ENCODE data around the gene GADD45GIP1.
"Not testable (repeated sequence)": the region's sequence is repeated elsewhere in the genome, so short reads cannot be mapped to it uniquely, and the experiment has no call there.

Gene GADD45GIP1

GRCh38 chr19:12953799-12954611 is 3.0 kb downstream of the GADD45GIP1 start:
- Histone ChIP-seq H3K4me1 (ENCODE audit: insufficient read depth, low read length) (0 out of 2 replicates have a peak, but pooled peaks cover 11% of the 10 kb centered on the region), H3K9ac (ENCODE audit: low read depth, low read length) (no peak overlapping the region), H3K9me3 (ENCODE audit: insufficient read depth, low read depth, low read length) (no peaks in the 10 kb centered on the region), H3K36me3 (ENCODE audit: insufficient read depth, low read depth, low read length) (peaks cover 60% of the 10 kb centered on the region), H3K27ac (ENCODE audit: low read length) (no peak overlapping the region), H3K27me3 (ENCODE audit: insufficient read depth, low read length) (no peaks in the 10 kb centered on the region), H3K4me3 (ENCODE audit: low read length) (no peak overlapping the region)

DNA sequence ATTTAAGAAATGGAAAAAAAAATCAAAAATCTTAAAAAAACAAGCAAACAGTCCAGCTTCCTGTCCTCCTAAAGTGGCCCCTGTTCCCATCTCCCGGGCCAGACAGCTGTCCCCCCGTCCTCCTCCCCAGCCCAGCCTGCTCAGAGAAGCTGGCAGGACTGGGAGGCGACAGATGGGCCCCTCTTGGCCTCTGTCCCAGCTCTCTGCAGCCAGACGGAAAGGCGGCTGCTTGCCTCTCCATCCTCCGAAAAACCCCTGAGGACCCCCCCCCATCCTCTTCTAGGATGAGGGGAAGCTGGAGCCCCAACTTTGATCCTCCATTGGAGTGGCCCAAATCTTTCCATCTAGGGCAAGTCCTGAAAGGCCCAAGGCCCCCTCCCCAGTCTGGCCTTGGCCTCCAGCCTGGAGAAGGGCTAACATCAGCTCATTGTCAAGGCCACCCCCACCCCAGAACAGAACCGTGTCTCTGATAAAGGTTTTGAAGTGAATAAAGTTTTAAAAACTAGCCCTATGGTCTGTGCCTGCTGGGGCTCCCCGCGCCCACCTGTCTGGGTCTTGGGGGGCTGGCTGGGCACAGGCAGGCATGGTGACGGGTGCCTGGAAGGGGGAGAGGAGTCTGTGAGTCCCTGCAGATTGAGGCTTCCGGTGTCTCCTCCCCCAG is 3.8 kb downstream of the GADD45GIP1 start:
- Histone ChIP-seq H3K4me1 (ENCODE audit: insufficient read depth, low read length) (0 out of 2 replicates have a peak, but pooled peaks cover 11% of the 10 kb centered on the region), H3K4me3 (ENCODE audit: low read length) (no peak overlapping the region), H3K27ac (ENCODE audit: low read length) (no peak overlapping the region), H3K36me3 (ENCODE audit: insufficient read depth, low read depth, low read length) (peaks cover 67% of the 10 kb centered on the region), H3K9ac (ENCODE audit: low read depth, low read length) (no peak overlapping the region), H3K9me3 (ENCODE audit: insufficient read depth, low read depth, low read length) (no peaks in the 10 kb centered on the region), H3K27me3 (ENCODE audit: insufficient read depth, low read length) (no peaks in the 10 kb centered on the region)

GRCh38 chr19:12952488-12953137 is 4.4 kb downstream of the GADD45GIP1 start:
- Histone ChIP-seq H3K4me3 (ENCODE audit: low read length) (no peak overlapping the region), H3K9ac (ENCODE audit: low read depth, low read length) (no peak overlapping the region), H3K36me3 (ENCODE audit: insufficient read depth, low read depth, low read length) (peaks cover 74% of the 10 kb centered on the region), H3K27me3 (ENCODE audit: insufficient read depth, low read length) (no peaks in the 10 kb centered on the region), H3K27ac (ENCODE audit: low read length) (no peak overlapping the region), H3K4me1 (ENCODE audit: insufficient read depth, low read length) (0 out of 2 replicates have a peak, but pooled peaks cover 11% of the 10 kb centered on the region), H3K9me3 (ENCODE audit: insufficient read depth, low read depth, low read length) (no peaks in the 10 kb centered on the region)

DNA sequence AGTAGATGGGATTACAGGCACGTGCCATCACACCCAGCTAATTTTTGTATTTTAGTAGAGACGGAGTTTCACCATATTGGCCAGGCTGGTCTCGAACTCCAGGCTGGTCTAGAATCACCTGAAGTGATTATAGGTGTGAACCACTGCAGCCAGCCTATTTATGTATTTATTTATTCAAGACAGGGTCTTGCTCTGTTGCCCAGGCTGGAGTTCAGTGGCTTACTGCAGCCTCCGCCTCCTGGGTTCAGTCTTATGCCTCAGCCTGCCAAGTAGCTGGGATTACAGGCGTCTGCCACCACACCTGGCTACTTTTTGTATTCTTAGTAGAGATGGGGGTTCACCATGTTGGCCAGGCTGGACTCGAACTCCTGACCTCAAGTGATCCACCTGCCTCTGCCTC is 5.0 kb downstream of the GADD45GIP1 start:
- H3K9ac ChIP-seq (ENCODE audit: low read depth, low read length); H3K27ac ChIP-seq (ENCODE audit: low read length): not testable (repeated sequence)
- H3K4me1 ChIP-seq (ENCODE audit: insufficient read depth, low read length) = peaks cover 11% of the 10 kb centered on the region; the same call in 1 of the 2 replicates

GRCh38 chr19:12949363-12950283 is 7.4 kb downstream of the GADD45GIP1 start:
- H3K9ac ChIP-seq (ENCODE audit: low read depth, low read length) = no peak overlapping the region
- peaks cover 76% of the 10 kb centered on the region for H3K36me3 ChIP-seq (ENCODE audit: insufficient read depth, low read depth, low read length)
- peaks cover under 1% of the 10 kb centered on the region; the same call in 1 of the 2 replicates for H3K4me1 ChIP-seq (ENCODE audit: insufficient read depth, low read length)
- H3K9me3 ChIP-seq (ENCODE audit: insufficient read depth, low read depth, low read length) = no peaks in the 10 kb centered on the region
- H3K27ac ChIP-seq (ENCODE audit: low read length) = no peak overlapping the region
- no peaks in the 10 kb centered on the region for H3K27me3 ChIP-seq (ENCODE audit: insufficient read depth, low read length)
- no peak overlapping the region for H3K4me3 ChIP-seq (ENCODE audit: low read length)

More for the DNA sequence above, 5.0 kb downstream of the GADD45GIP1 start:
- not testable (repeated sequence) for H3K9me3 ChIP-seq (ENCODE audit: insufficient read depth, low read depth, low read length); H3K4me3 ChIP-seq (ENCODE audit: low read length); H3K27me3 ChIP-seq (ENCODE audit: insufficient read depth, low read length)
- H3K36me3 ChIP-seq (ENCODE audit: insufficient read depth, low read depth, low read length) = peaks cover 78% of the 10 kb centered on the region

DNA sequence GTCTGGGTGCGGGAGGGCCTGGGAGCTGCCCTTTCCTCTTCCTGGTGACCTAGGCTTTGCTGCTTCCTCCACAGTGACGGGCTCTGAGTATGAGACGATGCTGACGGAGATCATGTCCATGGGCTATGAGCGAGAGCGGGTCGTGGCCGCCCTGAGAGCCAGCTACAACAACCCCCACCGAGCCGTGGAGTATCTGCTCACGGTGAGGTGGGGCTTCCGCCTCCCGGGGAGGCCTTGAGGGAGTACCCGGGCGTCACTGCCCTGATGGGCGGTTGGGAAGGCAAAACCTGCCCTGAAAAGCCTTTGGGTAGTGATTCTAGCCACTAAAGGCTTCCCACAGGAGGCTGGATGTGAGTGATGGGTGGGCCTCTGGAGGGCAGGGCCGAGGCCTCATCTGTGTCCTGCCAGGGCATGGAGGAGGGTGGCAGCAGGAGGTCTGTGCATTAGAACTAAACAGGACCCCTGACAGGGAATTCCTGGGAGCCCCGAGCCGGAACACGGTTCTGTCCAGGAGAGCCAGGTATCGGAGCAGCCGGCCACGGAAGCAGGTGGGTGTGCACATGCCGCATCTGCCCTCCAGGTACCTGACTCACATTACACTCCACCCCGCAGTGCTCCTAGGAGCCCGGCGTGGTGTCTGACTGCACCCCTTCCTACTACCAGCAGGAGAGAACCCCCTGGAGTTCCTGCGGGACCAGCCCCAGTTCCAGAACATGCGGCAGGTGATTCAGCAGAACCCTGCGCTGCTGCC is 8.2 kb downstream of the GADD45GIP1 start:
- Histone ChIP-seq H3K36me3 (ENCODE audit: insufficient read depth, low read depth, low read length) (peaks cover 77% of the 10 kb centered on the region), H3K27me3 (ENCODE audit: insufficient read depth, low read length) (no peaks in the 10 kb centered on the region), H3K9ac (ENCODE audit: low read depth, low read length) (no peak overlapping the region), H3K4me3 (ENCODE audit: low read length) (no peak overlapping the region), H3K4me1 (ENCODE audit: insufficient read depth, low read length) (no peaks in the 10 kb centered on the region; the same call in 1 of the 2 replicates), H3K27ac (ENCODE audit: low read length) (no peak overlapping the region), H3K9me3 (ENCODE audit: insufficient read depth, low read depth, low read length) (no peaks in the 10 kb centered on the region)

GRCh38 chr19:12947702-12948611 is 9.1 kb downstream of the GADD45GIP1 start:
- Histone ChIP-seq H3K36me3 (ENCODE audit: insufficient read depth, low read depth, low read length) (peaks cover 77% of the 10 kb centered on the region), H3K4me3 (ENCODE audit: low read length) (no peak overlapping the region), H3K4me1 (ENCODE audit: insufficient read depth, low read length) (no peaks in the 10 kb centered on the region; the same call in 1 of the 2 replicates), H3K9me3 (ENCODE audit: insufficient read depth, low read depth, low read length) (no peaks in the 10 kb centered on the region), H3K9ac (ENCODE audit: low read depth, low read length) (peak overlapping the region; percentile 37; the same call in 1 of the 2 replicates), H3K27ac (ENCODE audit: low read length) (no peak overlapping the region), H3K27me3 (ENCODE audit: insufficient read depth, low read length) (no peaks in the 10 kb centered on the region)

DNA sequence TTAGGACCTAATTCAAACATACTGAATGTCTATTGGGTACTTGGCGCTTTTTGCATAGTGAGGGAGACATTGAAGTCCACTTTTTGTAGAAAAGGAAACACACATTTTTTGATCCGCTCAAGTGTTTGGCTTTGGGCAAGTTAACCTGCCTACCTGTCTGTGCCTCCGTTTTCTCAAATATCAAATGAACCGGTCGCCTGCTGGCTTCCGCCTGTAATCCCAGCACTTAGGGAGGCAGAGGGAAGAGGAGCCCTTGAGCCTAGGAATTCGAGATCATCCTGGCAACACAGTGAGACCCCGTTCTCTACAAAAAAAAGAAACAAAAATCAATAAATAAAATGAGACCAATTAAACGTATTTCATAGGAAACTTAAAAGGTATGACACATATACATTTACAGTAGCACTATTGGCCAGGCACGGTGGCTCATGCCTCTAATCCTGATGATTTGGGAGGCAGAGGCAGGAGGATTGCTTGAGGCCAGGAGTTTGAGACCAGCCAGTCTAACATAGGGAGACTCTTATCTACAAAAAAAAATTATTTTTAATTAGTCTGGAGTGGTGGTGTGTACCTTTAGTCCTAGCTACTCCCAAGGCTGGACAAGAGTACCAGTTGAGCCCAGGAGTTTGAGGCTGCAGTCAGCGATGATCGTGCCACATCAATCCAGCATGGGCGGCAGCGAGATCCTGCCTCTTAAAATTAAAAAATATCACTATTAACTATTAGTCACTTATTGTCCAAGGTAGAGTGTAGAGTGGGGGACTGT is 10.1 kb downstream of the GADD45GIP1 start:
- Histone ChIP-seq H3K27me3 (ENCODE audit: insufficient read depth, low read length) (no peaks in the 10 kb centered on the region), H3K9ac (ENCODE audit: low read depth, low read length) (peak overlapping the region; percentile 93), H3K4me3 (ENCODE audit: low read length) (peak overlapping the region; percentile 92), H3K36me3 (ENCODE audit: insufficient read depth, low read depth, low read length) (peaks cover 78% of the 10 kb centered on the region), H3K27ac (ENCODE audit: low read length) (peak overlapping the region; percentile 26), H3K4me1 (ENCODE audit: insufficient read depth, low read length) (no peaks in the 10 kb centered on the region; the same call in 1 of the 2 replicates), H3K9me3 (ENCODE audit: insufficient read depth, low read depth, low read length) (no peaks in the 10 kb centered on the region)

DNA sequence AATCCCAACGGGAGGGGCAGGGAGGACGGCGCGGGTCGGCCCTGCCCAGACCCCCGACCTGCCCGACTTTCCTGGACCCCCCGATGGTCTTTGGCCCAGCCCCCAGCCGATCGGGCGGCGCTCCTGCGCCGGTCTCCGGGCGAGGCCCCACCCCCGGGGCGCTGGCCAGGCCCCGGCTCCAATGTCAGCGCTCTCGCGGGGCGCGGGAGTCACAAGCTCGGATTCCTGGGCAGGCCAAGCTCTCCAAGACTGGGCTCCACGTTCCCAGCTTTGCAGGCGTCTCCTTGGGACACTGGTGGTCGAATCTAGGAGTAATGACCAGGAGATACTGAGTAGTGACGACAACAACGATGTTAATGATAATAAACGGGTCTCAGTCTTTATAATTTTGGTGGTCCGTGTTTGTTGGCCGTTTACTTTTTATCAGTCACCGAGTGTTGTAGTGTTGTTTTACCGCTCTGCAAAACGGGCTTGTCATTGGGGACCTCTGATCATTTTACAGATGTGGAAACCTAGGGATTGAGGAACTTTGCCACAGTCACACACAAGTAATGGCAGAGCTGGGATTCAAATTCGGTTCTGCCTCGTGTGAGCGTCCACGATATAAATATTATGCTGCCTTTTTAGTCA is 10.8 kb downstream of the GADD45GIP1 start:
- H3K27me3 ChIP-seq (ENCODE audit: insufficient read depth, low read length) = no peaks in the 10 kb centered on the region
- peaks cover 80% of the 10 kb centered on the region for H3K36me3 ChIP-seq (ENCODE audit: insufficient read depth, low read depth, low read length)
- peak overlapping the region; percentile 26 for H3K27ac ChIP-seq (ENCODE audit: low read length)
- peak overlapping the region; percentile 92 for H3K4me3 ChIP-seq (ENCODE audit: low read length)
- H3K9me3 ChIP-seq (ENCODE audit: insufficient read depth, low read depth, low read length) = no peaks in the 10 kb centered on the region
- H3K9ac ChIP-seq (ENCODE audit: low read depth, low read length) = peak overlapping the region; percentile 93
- no peaks in the 10 kb centered on the region; the same call in 1 of the 2 replicates for H3K4me1 ChIP-seq (ENCODE audit: insufficient read depth, low read length)

Data from iPS-20b (cell line).